Urothelium cell line (cell line): ENCODE results near the gene GRK2.
"Not testable (repeated sequence)": the region's sequence is repeated elsewhere in the genome, so short reads cannot be mapped to it uniquely, and the experiment has no call there.

Source experiments
- DNase-seq: peaks from one replicate; pipeline ENCODE4 v3.0.0; 2011; ENCODE audit warnings: low spot score, mixed read lengths
- FAIRE-seq: peaks from 2 replicates; lab custom pipeline; 2011; peaks lifted over from hg19 to GRCh38; lab: Jason Lieb, UNC

The GRK2 gene

GRCh38 chr11:67311051-67311555, 44.8 kb downstream of the GRK2 start:
- no peak for DNase-seq
- no peak for FAIRE-seq

GRCh38 chr11:67311556-67312082, 45.3 kb downstream of the GRK2 start:
- DNase-seq: no peak
- no peak for FAIRE-seq

- no peak for FAIRE-seq
- no peak for DNase-seq
These were observed 46.1 kb downstream of the GRK2 start for GRCh38 chr11:67312187-67313021.

GRCh38 chr11:67313125-67313890, 47.0 kb downstream of the GRK2 start:
- FAIRE-seq (no peak), DNase-seq (no peak)

GRCh38 chr11:67314218-67314617, 47.9 kb downstream of the GRK2 start:
- DNase-seq: no peak
- FAIRE-seq: no peak

- FAIRE-seq (no peak), DNase-seq (no peak)
These were observed 49.1 kb downstream of the GRK2 start for GRCh38 chr11:67315325-67315909.

GRCh38 chr11:67316882-67317204, 50.6 kb downstream of the GRK2 start:
- DNase-seq (no peak), FAIRE-seq (no peak)

- DNase-seq (peak; percentile 98), FAIRE-seq (no peak)
These were observed 51.1 kb downstream of the GRK2 start for GRCh38 chr11:67317205-67317887.

- DNase-seq: no peak
- FAIRE-seq: no peak
These were observed 51.7 kb downstream of the GRK2 start for GRCh38 chr11:67317888-67318555.

GRCh38 chr11:67318876-67319275, 52.6 kb downstream of the GRK2 start:
- FAIRE-seq, DNase-seq: not testable (repeated sequence)

GRCh38 chr11:67320011-67320410, 53.7 kb downstream of the GRK2 start:
- FAIRE-seq: no peak
- DNase-seq: no peak

GRCh38 chr11:67320691-67321090, 54.4 kb downstream of the GRK2 start:
- no peak for FAIRE-seq
- no peak for DNase-seq

GRCh38 chr11:67321313-67321871, 55.1 kb downstream of the GRK2 start:
- no peak for FAIRE-seq
- DNase-seq: no peak

GRCh38 chr11:67322049-67322448, 55.8 kb downstream of the GRK2 start:
- FAIRE-seq (no peak), DNase-seq (no peak)

GRCh38 chr11:67323526-67323925, 57.3 kb downstream of the GRK2 start:
- FAIRE-seq (no peak), DNase-seq (no peak)

GRCh38 chr11:67332081-67332691, 65.9 kb downstream of the GRK2 start:
- FAIRE-seq (no peak), DNase-seq (no peak)
